H9 (cell line): Measurements from ENCODE around the gene CUL4A. TPM values are rescaled to one million over a fixed set of nuclear protein-coding genes. Genes with fewer than 3 reads are reported as not detected.

Experiments used
- DNase-seq: peaks from one replicate; pipeline ENCODE4 v3.0.0-alpha.2; 2017
- H2AFZ ChIP-seq: one replicate; pipeline ENCODE4 v1.6.1; 2013; ENCODE audit warnings: mild to moderate bottlenecking, low read length, control low read depth, moderate library complexity
- H2AK5ac ChIP-seq: 2 replicates; pipeline ENCODE4 v1.6.1; 2013; ENCODE audit warnings: low read length, control low read depth, mixed read lengths; ENCODE audit not compliant: insufficient read length
- H2BK120ac ChIP-seq: one replicate; pipeline ENCODE4 v1.6.1; 2013; ENCODE audit warnings: low read depth, mild to moderate bottlenecking, low read length, control low read depth, inconsistent platforms; ENCODE audit not compliant: poor library complexity, severe bottlenecking
- H2BK12ac ChIP-seq: 2 replicates; pipeline ENCODE4 v1.6.1; 2013; ENCODE audit warnings: low read length, control low read depth, mixed read lengths, low read depth; ENCODE audit not compliant: insufficient read length
- H2BK15ac ChIP-seq: 2 replicates; pipeline ENCODE4 v1.6.1; 2013; ENCODE audit warnings: low read depth, low read length, control low read depth
- H2BK20ac ChIP-seq: one replicate; pipeline ENCODE4 v1.6.1; 2013; ENCODE audit warnings: low read depth, mild to moderate bottlenecking, low read length, control low read depth, inconsistent platforms; ENCODE audit not compliant: poor library complexity, severe bottlenecking
- H2BK5ac ChIP-seq: 2 replicates; pipeline ENCODE4 v1.6.1; 2013; ENCODE audit warnings: low read length, control low read depth, mixed read lengths; ENCODE audit not compliant: insufficient read length
- H3K14ac ChIP-seq: 2 replicates; pipeline ENCODE4 v1.6.1; 2013; ENCODE audit warnings: low read length, control low read depth; ENCODE audit not compliant: insufficient read depth
- H3K18ac ChIP-seq: 2 replicates; pipeline ENCODE4 v1.6.1; 2013; ENCODE audit warnings: low read depth, mild to moderate bottlenecking, mixed read lengths, low read length, control low read depth; ENCODE audit not compliant: insufficient read length
- H3K23ac ChIP-seq: 2 replicates; pipeline ENCODE4 v1.6.1; 2013; ENCODE audit warnings: low read length, control low read depth, mixed read lengths, low read depth; ENCODE audit not compliant: insufficient read length
- H3K23me2 ChIP-seq: 2 replicates; pipeline ENCODE4 v1.6.1; 2013; ENCODE audit warnings: low read depth, mild to moderate bottlenecking, mixed read lengths, low read length, control low read depth; ENCODE audit not compliant: insufficient read length, poor library complexity, severe bottlenecking
- H3K27ac ChIP-seq: 2 replicates; pipeline ENCODE4 v1.5.1; 2013; ENCODE audit warnings: low read length, control low read depth, mixed read lengths, low read depth; ENCODE audit not compliant: insufficient read length
- H3K27me3 ChIP-seq: 2 replicates; pipeline ENCODE4 v1.6.1; 2013; ENCODE audit warnings: low read length, control low read depth, inconsistent platforms; ENCODE audit not compliant: insufficient read depth
- H3K4ac ChIP-seq: 2 replicates; pipeline ENCODE4 v1.6.1; 2013; ENCODE audit warnings: low read depth, mild to moderate bottlenecking, control low read depth, inconsistent platforms, low read length, moderate library complexity
- H3K4me1 ChIP-seq: 2 replicates; pipeline ENCODE4 v1.6.1; 2013; ENCODE audit warnings: low read length, control low read depth, inconsistent platforms; ENCODE audit not compliant: insufficient read depth
- H3K4me2 ChIP-seq: 2 replicates; pipeline ENCODE4 v1.6.1; 2013; ENCODE audit warnings: low read length, control low read depth, mixed read lengths; ENCODE audit not compliant: insufficient read length, insufficient read depth
- H3K56ac ChIP-seq: 2 replicates; pipeline ENCODE4 v1.6.1; 2013; ENCODE audit warnings: low read depth, mild to moderate bottlenecking, mixed read lengths, low read length, control low read depth; ENCODE audit not compliant: insufficient read length
- H3K79me1 ChIP-seq: 2 replicates; pipeline ENCODE4 v1.6.1; 2013; ENCODE audit warnings: low read depth, mild to moderate bottlenecking, moderate library complexity, low read length, control low read depth, inconsistent platforms; ENCODE audit not compliant: insufficient read depth, poor library complexity, severe bottlenecking
- H3K79me2 ChIP-seq: 2 replicates; pipeline ENCODE4 v1.6.1; 2013; ENCODE audit warnings: low read length, control low read depth, inconsistent platforms; ENCODE audit not compliant: insufficient read depth
- H3K9ac ChIP-seq: 2 replicates; pipeline ENCODE4 v1.6.1; 2013; ENCODE audit warnings: low read length, control low read depth, mixed read lengths; ENCODE audit not compliant: insufficient read length; ENCODE audit errors: extremely low read depth
- H3K9me3 ChIP-seq: one replicate; pipeline ENCODE4 v1.6.1; 2013; ENCODE audit warnings: low read depth, low read length, inconsistent platforms; ENCODE audit not compliant: control insufficient read depth
- H3T11ph ChIP-seq: one replicate; pipeline ENCODE4 v1.6.1; 2013; ENCODE audit warnings: mild to moderate bottlenecking, low read length, control low read depth, inconsistent platforms
- H4K20me1 ChIP-seq: one replicate; pipeline ENCODE4 v1.6.1; 2013; ENCODE audit not compliant: control insufficient read depth, insufficient read length, insufficient read depth
- H4K5ac ChIP-seq: 2 replicates; pipeline ENCODE4 v1.6.1; 2013; ENCODE audit warnings: low read depth, mild to moderate bottlenecking, mixed read lengths, low read length, control low read depth; ENCODE audit not compliant: insufficient read length
- H4K8ac ChIP-seq: replicated peaks from 2 replicates; pipeline ENCODE4 v1.6.1; 2013; ENCODE audit warnings: low read length, control low read depth, mixed read lengths, low read depth; ENCODE audit not compliant: insufficient read length
- H4K91ac ChIP-seq: 2 replicates; pipeline ENCODE4 v1.6.1; 2013; ENCODE audit warnings: low read depth, mild to moderate bottlenecking, moderate library complexity, mixed read lengths, low read length, control low read depth; ENCODE audit not compliant: insufficient read length
- H3K27ac Mint-ChIP-seq, 3 experiments: 2 replicates in 2 of 3; 3 replicates in 1 of 3; pipeline ENCODE4 v1.8.0; 2020 to 2021; ENCODE audit warnings: mixed read lengths in 3 of 3, mild to moderate bottlenecking in 1 of 3, moderate library complexity in 1 of 3
- H3K27me3 Mint-ChIP-seq: 2 replicates; pipeline ENCODE4 v1.8.0; 2021; ENCODE audit warnings: low read depth, mild to moderate bottlenecking, moderate library complexity, mixed read lengths
- H3K36me3 Mint-ChIP-seq, 3 experiments: 2 replicates in 2 of 3; 3 replicates in 1 of 3; pipeline ENCODE4 v1.8.0; 2020 to 2021; ENCODE audit warnings: low read depth in 3 of 3, mixed read lengths in 3 of 3; ENCODE audit not compliant: insufficient read depth in 1 of 3
- H3K4me1 Mint-ChIP-seq, 2 experiments: 2 replicates each; pipeline ENCODE4 v1.8.0; 2020; ENCODE audit warnings: mixed read lengths in 2 of 2
- H3K4me3 Mint-ChIP-seq, 2 experiments: 2 replicates in 1 of 2; 3 replicates in 1 of 2; pipeline ENCODE4 v1.8.0; 2020 to 2021; ENCODE audit warnings: mild to moderate bottlenecking in 2 of 2, mixed read lengths in 2 of 2, moderate library complexity in 1 of 2
- H3K9me3 Mint-ChIP-seq, 2 experiments: 2 replicates in 1 of 2; 3 replicates in 1 of 2; pipeline ENCODE4 v1.8.0; 2020; ENCODE audit warnings: mild to moderate bottlenecking in 2 of 2, mixed read lengths in 2 of 2, moderate library complexity in 1 of 2
- CTCF ChIP-seq: fragments of 200-600 bp; sonication (generic); conservative IDR thresholded peaks from 3 replicates; pipeline ENCODE4 v1.8.0; 2021; ENCODE audit warnings: antibody characterized with exemption, mild to moderate bottlenecking
- WGBS: extraction: QIAGEN DNeasy Blood & Tissue Kit; methylation state at CpG from one replicate; pipeline ENCODE4 v1.1.7; 2013; ENCODE audit warnings: missing lambda C conversion rate, low lambda C conversion rate, mixed read lengths; ENCODE audit not compliant: insufficient read length; ENCODE audit errors: extremely low coverage; 5-methylcytosine and 5-hydroxymethylcytosine counted together
- total RNA-seq: library from RNA; stranded (reverse); gene quantifications from 2 replicates; pipeline ENCODE4 v1.2.1, GENCODE V29; 2021

Gene CUL4A
- total RNA-seq, 1 experiment from 2014 or later, result 97.9 TPM

- H3K27ac Mint-ChIP-seq, result peak overlapping the region in 2 of 3 experiments; percentile 79 to 85; a peak in 3 of 7 replicates
- H3K9me3 Mint-ChIP-seq, result no peaks in the 10 kb centered on the region; a peak in 1 of 5 replicates
- no CpG with 5 or more reads among the region's 6 CpGs for WGBS
Measured at GRCh38 chr13:113273321-113273720, 63.9 kb downstream of the CUL4A start.

More at GRCh38 chr13:113273321-113273720, 63.9 kb downstream of the CUL4A start:
- Histone ChIP-seq H3K23me2 (no peaks in the 10 kb centered on the region), H3K4me2 (no peak overlapping the region), H3K79me2 (no peaks in the 10 kb centered on the region), H4K20me1 (no peaks in the 10 kb centered on the region), H4K8ac (no peak overlapping the region), H3T11ph (no peak overlapping the region), H2BK20ac (no peak overlapping the region), H2BK120ac (no peak overlapping the region), H3K27me3 (no peaks in the 10 kb centered on the region), H3K4me1 (no peaks in the 10 kb centered on the region), H3K9me3 (no peaks in the 10 kb centered on the region), H3K9ac (no peak overlapping the region), H3K4ac (no peak overlapping the region), H3K23ac (no peak overlapping the region), H3K79me1 (no peaks in the 10 kb centered on the region), H4K91ac (no peak overlapping the region), H2BK15ac (no peak overlapping the region), H3K18ac (no peak overlapping the region), H3K56ac (no peak overlapping the region), H2BK12ac (no peak overlapping the region), H2BK5ac (no peak overlapping the region), H2AFZ (no peak overlapping the region), H4K5ac (no peak overlapping the region), H3K27ac (no peak overlapping the region), H3K14ac (no peak overlapping the region), H2AK5ac (no peak overlapping the region)
- no peaks in the 10 kb centered on the region for H3K27me3 Mint-ChIP-seq
- TF ChIP-seq CTCF, result no peak
- no peak for DNase-seq
- H3K36me3 Mint-ChIP-seq, result peaks cover 0 to 17% (median 2%) of the 10 kb centered on the region in 3 experiments; a peak in 3 of 7 replicates
- H3K4me3 Mint-ChIP-seq, result no peak overlapping the region
- peaks cover 0 to 8% of the 10 kb centered on the region in 2 experiments; a peak in 1 of 4 replicates for H3K4me1 Mint-ChIP-seq
